Mesodermal cell (in vitro differentiated cells): Measurements from ENCODE around the gene CDC16.

ENCODE experiments used
- H3K27ac ChIP-seq: 2 replicates; pipeline ENCODE4 v1.7.0; 2013; ENCODE audit warnings: mild to moderate bottlenecking, low read depth, low read length, moderate library complexity; ENCODE audit not compliant: severe bottlenecking
- H3K36me3 ChIP-seq: 2 replicates; pipeline ENCODE4 v1.7.1; 2013; ENCODE audit warnings: mild to moderate bottlenecking, low read length, moderate library complexity; ENCODE audit not compliant: control insufficient read depth, insufficient read depth
- H3K4me1 ChIP-seq: one replicate; pipeline ENCODE4 v1.7.1; 2013; ENCODE audit warnings: mild to moderate bottlenecking, low read length; ENCODE audit not compliant: insufficient read depth, control insufficient read depth, poor library complexity, severe bottlenecking
- H3K4me3 ChIP-seq: 2 replicates; pipeline ENCODE4 v1.7.0; 2013; ENCODE audit warnings: low read length, control low read depth, mild to moderate bottlenecking; ENCODE audit not compliant: insufficient read depth, poor library complexity, severe bottlenecking; ENCODE audit errors: extremely low read depth
- H3K9me3 ChIP-seq: 2 replicates; pipeline ENCODE4 v1.7.1; 2013; ENCODE audit warnings: mild to moderate bottlenecking, low read length, moderate library complexity; ENCODE audit not compliant: control insufficient read depth
- WGBS, 2 experiments: methylation state at CpG; one replicate each; pipeline ENCODE4 v1.1.5; 2013; ENCODE audit warnings: missing lambda C conversion rate in 2 of 2; ENCODE audit not compliant: insufficient coverage in 2 of 2; 5-methylcytosine and 5-hydroxymethylcytosine counted together

The CDC16 gene

DNA sequence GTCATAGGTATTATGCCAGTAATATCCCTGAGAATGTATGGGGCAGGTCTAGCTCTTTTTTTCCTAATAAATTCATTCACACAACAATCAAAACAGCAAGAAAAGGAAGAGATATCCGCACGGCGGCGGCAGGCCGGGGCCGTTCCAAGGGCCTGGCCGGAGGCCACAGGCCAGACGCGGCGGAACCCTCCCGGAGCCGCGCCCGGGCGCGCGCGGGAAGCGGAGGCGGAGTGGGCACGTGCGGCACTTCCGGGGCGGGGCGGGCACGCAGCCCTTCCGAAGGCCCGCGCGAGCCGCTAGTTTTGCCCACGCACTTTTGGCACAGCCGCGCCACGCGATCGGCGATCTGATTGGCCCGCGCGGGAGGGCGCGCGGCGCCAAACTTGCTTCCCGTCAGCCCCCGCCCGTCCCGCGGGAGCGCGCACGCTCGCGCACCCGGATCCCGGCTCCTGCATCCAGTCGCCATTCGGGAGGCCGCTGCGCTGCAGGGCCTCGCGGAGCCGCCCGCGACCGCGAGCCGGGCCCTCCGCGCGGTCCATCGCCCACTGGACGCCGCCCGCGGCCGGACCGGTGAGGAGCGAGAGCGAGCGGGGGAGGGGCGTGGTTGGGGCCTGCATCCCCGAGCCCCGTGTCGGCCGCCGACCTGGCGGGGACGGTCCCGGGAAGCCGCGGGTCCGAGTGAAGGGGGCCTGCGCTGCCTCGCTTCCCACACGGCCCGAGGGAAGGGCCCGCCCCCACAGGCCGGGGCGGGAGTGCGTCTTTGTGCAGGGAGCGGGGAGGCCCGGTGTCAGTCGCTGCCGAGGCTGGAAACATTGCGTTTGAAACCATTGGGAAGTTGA, 79.6 kb downstream of the CDC16 start, which contains the start of gene CHAMP1:
Gene CHAMP1 (plus strand): TSS at position 430 of the 839 bp plus-strand sequence. CDS start 9,340 bp downstream, outside the sequence.
- Histone ChIP-seq H3K4me1 (peaks cover 17% of the 10 kb centered on the region), H3K27ac (peak within 1 kb of the TSS; percentile 94), H3K36me3 (peaks cover 16% of the 10 kb centered on the region), H3K9me3 (no peaks in the 10 kb centered on the region), H3K4me3 (peak within 1 kb of the TSS; percentile 68)
- WGBS, 2 experiments, result 0 to 1% methylated on average over 86 to 97 of the region's 107 CpGs

DNA sequence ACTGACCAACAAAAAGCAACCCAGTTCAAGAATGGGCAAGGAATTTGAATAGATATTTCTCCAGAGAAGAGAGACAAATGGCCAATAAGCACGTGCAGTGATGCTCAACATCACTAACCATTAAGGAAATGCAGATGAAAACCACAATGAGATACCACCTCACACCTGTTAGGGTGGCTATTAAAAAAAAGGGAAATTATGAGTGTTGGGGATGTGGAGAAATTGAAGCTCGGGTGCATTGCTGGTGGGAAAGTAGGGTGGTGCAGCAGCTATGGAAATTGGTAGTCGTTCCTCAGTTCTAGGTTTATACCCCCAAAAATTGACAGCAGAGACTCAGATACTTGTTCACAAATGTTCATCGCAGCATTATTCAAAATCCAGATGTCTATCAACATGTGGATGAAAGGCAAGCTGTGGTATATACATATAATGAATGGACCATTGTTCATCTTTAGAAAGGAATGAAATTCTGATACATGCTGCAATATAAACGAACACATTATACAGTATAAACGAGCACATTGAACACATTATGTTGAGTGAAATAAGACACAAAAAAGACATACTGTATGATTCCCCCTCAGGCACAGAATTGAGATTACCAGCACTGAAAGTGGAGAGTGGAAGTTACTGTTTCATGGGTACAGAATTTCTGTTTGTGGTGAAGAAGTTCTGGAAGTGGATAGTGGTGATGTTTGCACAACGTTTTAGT, 80.5 kb downstream of the CDC16 start:
- 20% methylated on average over 2 of the region's 7 CpGs; no CpG with 5 or more reads in 1 of the 2 experiments for WGBS, 2 experiments
- Histone ChIP-seq H3K4me1 (peaks cover 26% of the 10 kb centered on the region), H3K9me3 (no peaks in the 10 kb centered on the region), H3K27ac (peak overlapping the region; percentile 94), H3K4me3 (peak overlapping the region; percentile 68), H3K36me3 (peaks cover 24% of the 10 kb centered on the region)

- no CpG with 5 or more reads among the region's 1 CpG for WGBS, 2 experiments
- Histone ChIP-seq H3K27ac (no peak overlapping the region), H3K4me1 (peaks cover 20% of the 10 kb centered on the region), H3K4me3 (no peak overlapping the region), H3K36me3 (peaks cover 58% of the 10 kb centered on the region), H3K9me3 (peaks cover 4% of the 10 kb centered on the region)
Observed at GRCh38 chr13:114318624-114319023, 83.9 kb downstream of the CDC16 start.

DNA sequence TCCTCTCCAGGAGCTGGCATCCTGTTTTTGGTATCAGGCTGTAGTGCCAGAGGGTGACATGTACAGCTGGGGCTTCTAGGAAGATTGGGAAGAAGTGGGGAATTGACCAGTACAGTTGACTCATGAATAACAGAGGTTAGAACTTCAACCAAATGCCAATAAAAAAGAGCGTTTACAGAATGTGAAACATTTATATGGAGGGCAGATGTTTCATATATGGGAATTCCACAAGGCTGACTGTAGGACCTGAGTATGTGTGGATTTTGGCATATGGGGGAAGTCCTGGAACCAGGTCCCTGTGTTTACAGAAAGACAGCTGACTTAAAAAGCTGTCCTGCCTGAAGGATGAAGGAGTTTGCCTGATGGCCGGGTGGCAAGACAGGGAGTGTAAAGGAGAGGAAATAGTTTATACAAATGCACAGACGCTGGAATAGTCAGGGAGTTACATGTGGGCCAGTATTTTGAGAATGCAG, 84.8 kb downstream of the CDC16 start:
- 97% methylated on average over 3 of the region's 3 CpGs for WGBS, 2 experiments
- H3K27ac ChIP-seq, result peak overlapping the region; percentile 58
- H3K4me3 ChIP-seq, result no peak overlapping the region
- H3K9me3 ChIP-seq, result peaks cover 4% of the 10 kb centered on the region
- peaks cover 20% of the 10 kb centered on the region for H3K4me1 ChIP-seq
- H3K36me3 ChIP-seq, result peaks cover 66% of the 10 kb centered on the region

GRCh38 chr13:114320065-114320464, 85.4 kb downstream of the CDC16 start:
- Histone ChIP-seq H3K9me3 (peaks cover 4% of the 10 kb centered on the region), H3K4me1 (peaks cover 18% of the 10 kb centered on the region), H3K27ac (no peak overlapping the region), H3K36me3 (peaks cover 72% of the 10 kb centered on the region), H3K4me3 (no peak overlapping the region)

DNA sequence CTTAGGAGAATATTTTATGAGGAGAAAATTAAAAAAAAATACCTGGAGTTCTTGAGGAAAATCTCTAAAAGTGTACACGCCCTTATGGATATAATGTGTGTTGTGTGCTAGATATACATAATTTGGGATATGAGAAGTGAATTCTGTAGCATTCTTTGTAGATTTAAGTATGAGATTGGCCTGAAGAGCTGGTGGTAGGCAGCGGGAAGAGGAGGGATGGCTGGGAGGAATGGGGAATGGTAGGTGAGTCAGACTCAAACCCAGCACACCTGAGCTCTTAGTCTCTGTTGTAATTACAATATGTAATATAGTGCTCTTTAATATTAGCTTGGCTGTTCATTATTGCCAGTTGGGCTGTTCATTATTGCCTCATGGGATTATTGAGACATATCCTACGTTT, 86.6 kb downstream of the CDC16 start:
- H3K4me3 ChIP-seq, result no peak overlapping the region
- H3K36me3 ChIP-seq, result peaks cover 84% of the 10 kb centered on the region
- 100% methylated on average over 1 to 2 of the region's 3 CpGs for WGBS, 2 experiments
- H3K9me3 ChIP-seq, result peaks cover 4% of the 10 kb centered on the region
- peaks cover 12% of the 10 kb centered on the region for H3K4me1 ChIP-seq
- H3K27ac ChIP-seq, result no peak overlapping the region
